ENCODE data around the gene MYEF2. TPM values are rescaled to one million over a fixed set of nuclear protein-coding genes. Genes with fewer than 3 reads are reported as not detected.

Gene MYEF2
- total RNA-seq, 1 experiment from 2014 or later: 112 TPM

DNA sequence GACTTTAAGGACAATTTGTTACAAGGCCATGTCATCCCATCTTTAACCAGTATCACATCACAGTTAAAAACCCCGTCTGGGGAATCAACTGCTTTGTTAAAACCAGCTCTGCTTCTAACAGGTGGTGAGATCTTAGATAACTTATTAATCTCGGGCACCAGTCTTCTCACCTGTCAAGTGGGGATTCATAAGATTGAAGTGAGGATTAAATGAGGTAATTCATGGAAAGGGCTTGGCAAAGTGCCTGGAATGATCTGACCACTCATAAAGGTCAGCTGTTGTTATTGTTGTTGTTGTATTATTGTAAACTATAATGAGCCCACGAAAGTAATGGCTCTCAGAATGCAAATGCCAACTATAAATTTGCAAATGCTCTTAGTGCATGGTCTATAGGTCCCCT lies 87.4 kb downstream of the MYEF2 start:
- intact Hi-C loops (cut with micrococcal nuclease; ENCODE audit: unreplicated experiment): no loop called here
- H3K36me3 ChIP-seq (ENCODE audit: insufficient read depth, low read length, poor library complexity, severe bottlenecking): no peaks in the 10 kb centered on the region
- no peak overlapping the region for H3K4me3 ChIP-seq (ENCODE audit: low read depth, low read length, poor library complexity, severe bottlenecking)
- H3K4me1 ChIP-seq (ENCODE audit: insufficient read depth, low read length, poor library complexity, severe bottlenecking): peaks cover 6% of the 10 kb centered on the region
- no TSS peak for BruUV-seq (replicated peaks)
- no peak overlapping the region for H3K27ac ChIP-seq (ENCODE audit: low read depth, low read length, poor library complexity, severe bottlenecking)
- CTCF ChIA-PET: no interaction called here
- no peaks in the 10 kb centered on the region for H3K9me3 ChIP-seq (ENCODE audit: low read depth, low read length, poor library complexity, severe bottlenecking)
- TF ChIP-seq EZH2 (IDR thresholded peaks at IDR 0.05; ENCODE audit: borderline replicate concordance, low read depth, low read length, poor library complexity, severe bottlenecking) (no peak), CTCF (conservative IDR thresholded peaks at IDR 0.05; ENCODE audit: low read depth, low read length) (no peak)
- no peaks in the 10 kb centered on the region for H3K27me3 ChIP-seq (replicated peaks; ENCODE audit: insufficient read depth, low read depth, low read length, poor library complexity)
- POLR2A ChIA-PET (ENCODE audit: low non-redundant PET): interaction anchor here (0.6 kb wide), 1 partner anchor 1325 kb away, joined by 3 read pairs; no protein-coding TSS in a partner anchor
- DNase-seq (ENCODE audit: low spot score): no peak

DNA sequence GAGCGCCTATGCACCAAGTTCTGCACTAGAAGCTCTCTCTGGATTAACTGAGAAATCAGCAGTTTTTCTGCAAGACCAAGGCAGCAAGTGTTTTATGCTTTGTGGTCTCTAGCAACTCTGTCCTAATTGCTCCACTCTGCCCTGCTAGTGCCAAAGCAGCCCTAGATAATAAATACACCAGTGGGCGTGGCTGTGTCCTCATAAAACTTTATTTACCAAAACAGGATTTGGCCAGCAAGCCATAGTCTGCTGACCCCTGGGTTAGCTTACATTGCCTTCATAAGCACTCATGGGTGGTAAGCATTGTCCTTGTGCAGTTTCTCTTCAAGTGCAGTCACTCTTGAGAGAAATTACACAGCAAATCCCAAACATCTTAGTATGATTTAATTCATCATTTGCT lies 88.0 kb downstream of the MYEF2 start:
- TF ChIP-seq EZH2 (IDR thresholded peaks at IDR 0.05; ENCODE audit: borderline replicate concordance, low read depth, low read length, poor library complexity, severe bottlenecking) (no peak), CTCF (conservative IDR thresholded peaks at IDR 0.05; ENCODE audit: low read depth, low read length) (no peak)
- Histone ChIP-seq H3K4me3 (ENCODE audit: low read depth, low read length, poor library complexity, severe bottlenecking) (no peak overlapping the region), H3K4me1 (ENCODE audit: insufficient read depth, low read length, poor library complexity, severe bottlenecking) (peaks cover 6% of the 10 kb centered on the region), H3K36me3 (ENCODE audit: insufficient read depth, low read length, poor library complexity, severe bottlenecking) (no peaks in the 10 kb centered on the region), H3K27ac (ENCODE audit: low read depth, low read length, poor library complexity, severe bottlenecking) (no peak overlapping the region), H3K27me3 (replicated peaks; ENCODE audit: insufficient read depth, low read depth, low read length, poor library complexity) (no peaks in the 10 kb centered on the region), H3K9me3 (ENCODE audit: low read depth, low read length, poor library complexity, severe bottlenecking) (no peaks in the 10 kb centered on the region)
- BruUV-seq (replicated peaks): no TSS peak
- DNase-seq (ENCODE audit: low spot score): no peak
- ChIA-PET CTCF (no interaction called here), POLR2A (ENCODE audit: low non-redundant PET) (no interaction called here)
- intact Hi-C loops (cut with micrococcal nuclease; ENCODE audit: unreplicated experiment): no loop called here

DNA sequence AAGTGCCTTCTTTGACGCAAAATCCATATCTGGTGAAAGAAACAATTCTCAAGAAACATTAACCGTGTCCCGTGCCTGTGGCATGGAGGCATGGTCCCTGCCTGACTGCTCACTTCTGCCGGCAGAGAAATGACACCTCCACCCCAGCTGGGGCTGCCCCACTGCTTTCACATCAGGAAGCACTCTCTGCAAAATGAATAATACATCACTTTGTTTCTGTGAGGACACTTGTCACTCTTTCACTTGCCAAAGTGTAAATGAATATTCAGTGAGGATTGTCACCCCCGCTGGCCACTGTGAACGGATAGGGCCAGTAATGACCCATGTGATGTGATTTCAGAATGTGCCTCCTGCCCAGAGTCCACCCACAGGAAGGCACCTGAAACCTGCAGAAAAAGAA lies 88.4 kb downstream of the MYEF2 start:
- Histone ChIP-seq H3K27me3 (replicated peaks; ENCODE audit: insufficient read depth, low read depth, low read length, poor library complexity) (no peaks in the 10 kb centered on the region), H3K9me3 (ENCODE audit: low read depth, low read length, poor library complexity, severe bottlenecking) (no peaks in the 10 kb centered on the region), H3K4me3 (ENCODE audit: low read depth, low read length, poor library complexity, severe bottlenecking) (no peak overlapping the region), H3K36me3 (ENCODE audit: insufficient read depth, low read length, poor library complexity, severe bottlenecking) (no peaks in the 10 kb centered on the region), H3K27ac (ENCODE audit: low read depth, low read length, poor library complexity, severe bottlenecking) (no peak overlapping the region), H3K4me1 (ENCODE audit: insufficient read depth, low read length, poor library complexity, severe bottlenecking) (peaks cover 6% of the 10 kb centered on the region)
- no peak for TF ChIP-seq EZH2 (IDR thresholded peaks at IDR 0.05; ENCODE audit: borderline replicate concordance, low read depth, low read length, poor library complexity, severe bottlenecking)
- no peak for TF ChIP-seq CTCF (conservative IDR thresholded peaks at IDR 0.05; ENCODE audit: low read depth, low read length)
- ChIA-PET CTCF (no interaction called here), POLR2A (ENCODE audit: low non-redundant PET) (no interaction called here)
- peak; percentile 12 for DNase-seq (ENCODE audit: low spot score)
- intact Hi-C loops (cut with micrococcal nuclease; ENCODE audit: unreplicated experiment): loop anchor here (5.0 to 10.0 kb wide), 2 partner anchors 97 to 375 kb away; partner anchors contain the start of gene SEMA6D
- BruUV-seq (replicated peaks): no TSS peak
